Esophagus squamous epithelium (tissue), 5 donors: ENCODE data around the gene WDR54. TPM values are rescaled to one million over a fixed set of nuclear protein-coding genes. Genes with fewer than 3 reads are reported as not detected.

Source experiments
- DNase-seq: peaks from one replicate; lab custom pipeline; 2025; lab: John Stamatoyannopoulos, UW
- H3K27ac ChIP-seq, 4 donors: fragments of 200-600 bp; sonication (generic); one replicate each; pipeline ENCODE4 v1.5.1; 2016 to 2019; ENCODE audit warnings: mild to moderate bottlenecking in 1 of 4
- H3K27me3 ChIP-seq, 4 donors: fragments of 200-600 bp; sonication (generic); 1 replicate in 3 of 4; 2 replicates in 1 of 4; pipeline versions ENCODE4 v1.5.1 to v1.6.0; 2017 to 2021; ENCODE audit warnings: antibody characterized with exemption in 1 of 4
- H3K36me3 ChIP-seq, 3 donors: fragments of 200-600 bp; sonication (generic); one replicate each; pipeline ENCODE4 v1.5.1; 2016 to 2019
- H3K4me1 ChIP-seq, 3 donors: fragments of 200-600 bp; sonication (generic); one replicate each; pipeline ENCODE4 v1.5.1; 2017 to 2019
- H3K4me3 ChIP-seq, 4 donors: fragments of 200-600 bp; sonication (generic); 1 replicate in 3 of 4; 2 replicates in 1 of 4; pipeline ENCODE4 v1.5.1; 2016 to 2019; ENCODE audit warnings: mild to moderate bottlenecking in 2 of 4, moderate library complexity in 1 of 4
- H3K9me3 ChIP-seq, 3 donors: fragments of 200-600 bp; sonication (generic); one replicate each; pipeline ENCODE4 v1.5.1; 2016 to 2019
- POLR2A ChIP-seq, 4 donors: fragments of 450-650 bp; IDR thresholded peaks; one replicate each; pipeline ENCODE4 v1.6.1; 2017; ENCODE audit warnings: antibody characterized with exemption in 4 of 4, mild to moderate bottlenecking in 4 of 4, moderate library complexity in 3 of 4
- WGBS, 2 donors: methylation state at CpG; one replicate each; pipeline ENCODE4 v1.1.5; 2018; 5-methylcytosine and 5-hydroxymethylcytosine counted together
- intact Hi-C: fragments of 100-400 bp; cut with DNase I; formaldehyde crosslinking; loops from one replicate; pipeline ENCODE4 v1.15.0; 2022
- total RNA-seq, 4 donors: library from RNA; depleted of rRNA; stranded (reverse); fragments of >200 nt; gene quantifications; one replicate each; pipeline ENCODE4 v1.1.0, GENCODE V29; 2016
- TF ChIP-seq, protein P1 (sequence below), 6 experiments: fragments of 450-650 bp in 4 of 6; fragments of 200-600 bp in 2 of 6; sonication (generic) in 2 of 6; IDR thresholded peaks; one replicate each; pipeline ENCODE4 v1.5.1; 2016 to 2019; ENCODE audit warnings: antibody characterized with exemption in 6 of 6, mild to moderate bottlenecking in 4 of 6, moderate library complexity in 4 of 6
- donor health status: DM: yes; HTN: yes; CAD: no.

The WDR54 gene, protein sequence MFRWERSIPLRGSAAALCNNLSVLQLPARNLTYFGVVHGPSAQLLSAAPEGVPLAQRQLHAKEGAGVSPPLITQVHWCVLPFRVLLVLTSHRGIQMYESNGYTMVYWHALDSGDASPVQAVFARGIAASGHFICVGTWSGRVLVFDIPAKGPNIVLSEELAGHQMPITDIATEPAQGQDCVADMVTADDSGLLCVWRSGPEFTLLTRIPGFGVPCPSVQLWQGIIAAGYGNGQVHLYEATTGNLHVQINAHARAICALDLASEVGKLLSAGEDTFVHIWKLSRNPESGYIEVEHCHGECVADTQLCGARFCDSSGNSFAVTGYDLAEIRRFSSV
- total RNA-seq: 1 to 10 TPM; 3.1 to 9.1 (median 6.0) TPM

DNA sequence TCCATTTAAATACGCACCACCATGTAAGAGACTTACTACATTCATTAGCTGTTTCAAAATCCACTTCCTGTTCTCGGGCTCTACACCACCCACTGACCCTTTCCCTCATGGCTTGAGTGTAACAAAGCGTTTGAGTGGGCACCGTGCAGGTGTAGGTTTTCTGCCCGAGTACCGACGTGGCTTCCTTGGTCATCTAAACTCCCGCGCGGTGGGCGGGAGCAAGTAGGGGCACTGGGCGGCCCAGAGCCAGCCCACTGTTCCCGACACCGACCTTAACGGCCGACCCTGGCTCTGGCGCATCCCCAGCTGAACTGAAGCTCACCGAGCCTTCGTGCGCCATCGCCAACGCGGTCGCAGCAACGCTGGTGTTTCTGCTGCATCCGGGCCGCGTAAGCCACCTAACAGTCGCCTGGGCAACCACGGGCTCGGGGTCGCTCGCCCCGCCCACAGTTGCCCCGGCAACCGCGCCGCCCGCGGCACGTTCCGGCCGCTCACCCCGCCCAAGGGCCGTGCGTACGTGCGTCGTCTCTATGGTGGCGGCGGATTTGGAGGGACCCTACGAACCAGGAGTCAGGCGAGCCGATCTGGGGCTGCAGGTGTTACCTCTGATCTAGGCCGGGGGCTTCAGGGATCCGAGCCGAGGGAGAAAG lies at the start of gene WDR54, which contains the start of gene C2orf81:
Gene WDR54 (plus strand): TSS at position 510 of the 650 bp plus-strand sequence. CDS start 424 bp downstream, outside the sequence.
Gene C2orf81 (minus strand): TSS at position 399 of the 650 bp plus-strand sequence. CDS start 59 bp downstream, at position 340.
- H3K27me3 ChIP-seq: peaks cover 0 to 4% (median 0%) of the 10 kb centered on the region in 4 donors
- peak within 1 kb of the TSS; percentile 33 to 89 (median 69) for H3K27ac ChIP-seq
- DNase-seq: peak; percentile 41
- intact Hi-C loops: no loop called here
- WGBS, 2 donors: 0% methylated on average over 4 to 11 of the region's 57 CpGs
- peaks cover 0 to 16% (median 0%) of the 10 kb centered on the region in 3 donors for H3K36me3 ChIP-seq
- TF ChIP-seq POLR2A (IDR thresholded peaks at IDR 0.05): peak in 1 of 4 donors; percentile 28
- TF ChIP-seq, protein P1, sequence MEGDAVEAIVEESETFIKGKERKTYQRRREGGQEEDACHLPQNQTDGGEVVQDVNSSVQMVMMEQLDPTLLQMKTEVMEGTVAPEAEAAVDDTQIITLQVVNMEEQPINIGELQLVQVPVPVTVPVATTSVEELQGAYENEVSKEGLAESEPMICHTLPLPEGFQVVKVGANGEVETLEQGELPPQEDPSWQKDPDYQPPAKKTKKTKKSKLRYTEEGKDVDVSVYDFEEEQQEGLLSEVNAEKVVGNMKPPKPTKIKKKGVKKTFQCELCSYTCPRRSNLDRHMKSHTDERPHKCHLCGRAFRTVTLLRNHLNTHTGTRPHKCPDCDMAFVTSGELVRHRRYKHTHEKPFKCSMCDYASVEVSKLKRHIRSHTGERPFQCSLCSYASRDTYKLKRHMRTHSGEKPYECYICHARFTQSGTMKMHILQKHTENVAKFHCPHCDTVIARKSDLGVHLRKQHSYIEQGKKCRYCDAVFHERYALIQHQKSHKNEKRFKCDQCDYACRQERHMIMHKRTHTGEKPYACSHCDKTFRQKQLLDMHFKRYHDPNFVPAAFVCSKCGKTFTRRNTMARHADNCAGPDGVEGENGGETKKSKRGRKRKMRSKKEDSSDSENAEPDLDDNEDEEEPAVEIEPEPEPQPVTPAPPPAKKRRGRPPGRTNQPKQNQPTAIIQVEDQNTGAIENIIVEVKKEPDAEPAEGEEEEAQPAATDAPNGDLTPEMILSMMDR (IDR thresholded peaks at IDR 0.05): no peak
- peak within 1 kb of the TSS; percentile 43 to 70 (median 60) for H3K4me3 ChIP-seq
- H3K4me1 ChIP-seq: peaks cover 8 to 31% (median 8%) of the 10 kb centered on the region in 3 donors
- H3K9me3 ChIP-seq: no peaks in the 10 kb centered on the region

DNA sequence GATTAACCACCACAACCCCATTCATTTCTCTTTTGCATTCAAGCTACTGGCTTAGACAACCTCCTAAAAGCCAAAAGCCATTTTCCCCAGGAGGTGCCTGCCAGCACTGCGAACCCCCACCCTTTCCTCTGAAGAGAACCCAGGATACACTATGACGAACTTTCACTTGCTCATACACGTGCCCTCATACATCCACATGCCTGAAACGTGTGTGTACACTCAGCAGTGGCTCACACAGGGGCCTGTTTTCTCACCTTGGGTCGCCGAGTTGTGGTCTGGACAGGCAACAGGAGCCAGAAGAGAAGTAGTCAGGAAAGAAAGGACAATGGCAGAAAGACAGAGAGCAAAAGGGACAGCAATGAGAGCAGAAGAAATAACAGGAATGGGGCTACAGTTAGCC lies 48.9 kb upstream of the WDR54 start:
- WGBS, 2 donors: 38 to 72% methylated on average over 6 of the region's 6 CpGs

DNA sequence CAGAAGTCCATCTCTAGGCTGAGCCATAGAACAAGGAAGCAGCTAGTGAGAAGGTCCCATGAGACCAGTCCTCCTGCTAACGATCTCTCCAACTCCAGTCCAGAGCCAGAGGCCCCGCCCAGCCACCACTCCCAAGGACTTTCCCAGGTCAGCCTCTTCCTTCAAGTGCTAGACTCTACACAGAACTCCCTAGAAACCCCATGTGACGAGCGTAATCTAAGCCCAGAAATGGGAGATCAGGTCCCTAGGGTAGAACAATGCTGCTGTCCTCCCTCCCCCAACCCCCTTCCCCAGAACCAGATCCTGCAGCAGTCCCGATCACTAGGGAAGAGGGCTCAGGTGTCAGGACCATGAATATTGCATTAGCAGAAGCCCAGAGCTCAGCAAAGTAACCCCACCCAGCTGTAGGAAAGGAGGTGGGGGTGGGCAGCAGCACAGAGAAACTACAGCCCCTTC lies 48.3 kb upstream of the WDR54 start:
- Histone ChIP-seq H3K4me1 (peaks cover 0 to 33% (median 12%) of the 10 kb centered on the region in 3 donors), H3K9me3 (no peaks in the 10 kb centered on the region), H3K36me3 (peaks cover 20 to 65% (median 48%) of the 10 kb centered on the region in 3 donors), H3K27ac (peak overlapping the region in 3 of 4 donors; percentile 46 to 66 (median 47)), H3K27me3 (no peaks in the 10 kb centered on the region), H3K4me3 (peak overlapping the region in 1 of 4 donors; percentile 49)
- TF ChIP-seq POLR2A (IDR thresholded peaks at IDR 0.05): no peak
- TF ChIP-seq, protein P1 (IDR thresholded peaks at IDR 0.05): no peak
- no peak for DNase-seq
- intact Hi-C loops: no loop called here
- 40 to 90% methylated on average over 1 to 3 of the region's 5 CpGs for WGBS, 2 donors

More for the DNA sequence above, 48.9 kb upstream of the WDR54 start:
- H3K36me3 ChIP-seq: peaks cover 23 to 66% (median 49%) of the 10 kb centered on the region in 3 donors
- intact Hi-C loops: no loop called here
- no peaks in the 10 kb centered on the region for H3K27me3 ChIP-seq
- peaks cover 0 to 33% (median 12%) of the 10 kb centered on the region in 3 donors for H3K4me1 ChIP-seq
- TF ChIP-seq, protein P1 (IDR thresholded peaks at IDR 0.05): no peak
- TF ChIP-seq POLR2A (IDR thresholded peaks at IDR 0.05): no peak
- no peak overlapping the region for H3K27ac ChIP-seq
- H3K9me3 ChIP-seq: no peaks in the 10 kb centered on the region
- no peak overlapping the region for H3K4me3 ChIP-seq
- no peak for DNase-seq

DNA sequence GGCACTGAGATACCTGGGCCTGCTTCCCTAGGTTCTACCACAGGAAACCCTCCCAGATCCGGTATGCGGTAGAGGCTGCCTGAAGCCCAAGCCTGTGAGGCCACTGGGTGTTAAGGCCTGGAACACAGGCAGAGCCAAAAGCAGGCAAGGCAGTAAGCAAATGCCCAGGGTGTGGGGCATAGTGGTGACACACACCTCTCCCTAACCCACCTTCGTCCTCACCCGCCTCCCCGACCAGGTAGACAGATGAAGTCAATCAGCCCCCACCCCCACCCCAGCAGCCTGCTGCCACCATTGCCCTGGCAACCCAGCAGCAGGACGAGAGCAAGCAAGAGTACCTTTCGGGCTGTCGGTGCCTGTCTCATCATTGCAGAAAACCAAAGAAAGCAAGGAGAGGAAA lies 47.5 kb upstream of the WDR54 start:
- intact Hi-C loops: no loop called here
- no peaks in the 10 kb centered on the region for H3K27me3 ChIP-seq
- no peaks in the 10 kb centered on the region for H3K9me3 ChIP-seq
- 70 to 85% methylated on average over 5 of the region's 8 CpGs for WGBS, 2 donors
- H3K4me1 ChIP-seq: peaks cover 0 to 33% (median 12%) of the 10 kb centered on the region in 3 donors
- peak overlapping the region in 3 of 4 donors; percentile 47 to 66 (median 61) for H3K27ac ChIP-seq
- DNase-seq: no peak
- no peak for TF ChIP-seq POLR2A (IDR thresholded peaks at IDR 0.05)
- TF ChIP-seq, protein P1 (IDR thresholded peaks at IDR 0.05): no peak
- peaks cover 15 to 58% (median 40%) of the 10 kb centered on the region in 3 donors for H3K36me3 ChIP-seq
- H3K4me3 ChIP-seq: peak overlapping the region in 3 of 4 donors; percentile 20 to 49 (median 34)
